Choroid plexus epithelial cell (primary cell): ENCODE results near the gene TRIM67.

ENCODE experiments used
- DNase-seq: peaks from one replicate; pipeline ENCODE4 v3.0.0-alpha.2; 2010; ENCODE audit warnings: low read depth
- H3K4me3 ChIP-seq: 2 replicates; pipeline ENCODE4 v1.5.1; 2011; ENCODE audit warnings: low read depth, mild to moderate bottlenecking, control low read depth, low read length, moderate library complexity
- CTCF ChIP-seq: conservative IDR thresholded peaks from 2 replicates; pipeline ENCODE4 v1.5.1; 2011; ENCODE audit warnings: low read depth, mild to moderate bottlenecking, control low read depth, inconsistent platforms, low read length, moderate library complexity

Gene TRIM67

GRCh38 chr1:231217056-231217455 is 55.2 kb downstream of the TRIM67 start:
- TF ChIP-seq CTCF = no peak
- DNase-seq = no peak
- no peak overlapping the region for H3K4me3 ChIP-seq

GRCh38 chr1:231218078-231218477 is 56.2 kb downstream of the TRIM67 start:
- no peak for DNase-seq
- TF ChIP-seq CTCF = no peak
- no peak overlapping the region for H3K4me3 ChIP-seq

GRCh38 chr1:231219422-231220401 is 57.9 kb downstream of the TRIM67 start:
- no peak for TF ChIP-seq CTCF
- DNase-seq = no peak
- H3K4me3 ChIP-seq = no peak overlapping the region

GRCh38 chr1:231220801-231221200 is 58.9 kb downstream of the TRIM67 start:
- TF ChIP-seq CTCF = no peak
- H3K4me3 ChIP-seq = no peak overlapping the region
- no peak for DNase-seq

- no peak for TF ChIP-seq CTCF
- no peak overlapping the region for H3K4me3 ChIP-seq
- no peak for DNase-seq
Observed at GRCh38 chr1:231226156-231226555, 64.3 kb downstream of the TRIM67 start.

- no peak for TF ChIP-seq CTCF
- DNase-seq = no peak
- H3K4me3 ChIP-seq = no peak overlapping the region
Observed at GRCh38 chr1:231231511-231231910, 69.7 kb downstream of the TRIM67 start.
